Erythroblast (primary cell): ENCODE data around the gene RBM28.
A peak's percentile ranks its signal among the peaks of the same experiment; 100 is the strongest.
"Not testable (repeated sequence)": the region's sequence is repeated elsewhere in the genome, so short reads cannot be mapped to it uniquely, and the experiment has no call there.

ENCODE experiments used
- DNase-seq, 2 experiments: peaks; one replicate each; lab custom pipeline; 2025; lab: John Stamatoyannopoulos, UW
- GATA1 ChIP-seq: IDR thresholded peaks from 2 replicates; pipeline ENCODE4 v1.6.1; 2011; ENCODE audit warnings: low read depth, mild to moderate bottlenecking, control low read depth, low read length, moderate library complexity
- POLR2A ChIP-seq: IDR thresholded peaks from 2 replicates; pipeline ENCODE4 v1.6.1; 2011; ENCODE audit warnings: mild to moderate bottlenecking, low read length

RBM28 gene

DNA sequence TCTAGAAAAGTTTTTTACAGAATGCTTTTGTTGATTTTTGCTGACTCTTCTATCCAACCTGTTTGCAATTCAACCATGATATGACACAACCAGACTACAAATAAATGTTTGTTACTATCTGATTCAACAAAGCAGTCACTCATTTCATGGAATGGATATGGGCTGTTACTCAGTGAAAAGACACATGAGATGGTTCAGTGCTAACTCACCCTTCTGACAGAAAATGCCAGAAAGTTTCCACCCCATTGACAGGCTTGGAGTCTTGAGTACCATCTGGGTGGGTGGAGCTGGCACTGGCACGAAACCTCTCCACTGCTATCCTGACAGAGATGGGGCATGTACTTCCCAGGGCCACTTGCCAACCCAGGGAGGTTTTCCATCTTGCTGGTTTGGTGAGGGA lies 39.5 kb downstream of the RBM28 start:
- no peak for DNase-seq
- TF ChIP-seq GATA1 = no peak
- TF ChIP-seq POLR2A = no peak

DNA sequence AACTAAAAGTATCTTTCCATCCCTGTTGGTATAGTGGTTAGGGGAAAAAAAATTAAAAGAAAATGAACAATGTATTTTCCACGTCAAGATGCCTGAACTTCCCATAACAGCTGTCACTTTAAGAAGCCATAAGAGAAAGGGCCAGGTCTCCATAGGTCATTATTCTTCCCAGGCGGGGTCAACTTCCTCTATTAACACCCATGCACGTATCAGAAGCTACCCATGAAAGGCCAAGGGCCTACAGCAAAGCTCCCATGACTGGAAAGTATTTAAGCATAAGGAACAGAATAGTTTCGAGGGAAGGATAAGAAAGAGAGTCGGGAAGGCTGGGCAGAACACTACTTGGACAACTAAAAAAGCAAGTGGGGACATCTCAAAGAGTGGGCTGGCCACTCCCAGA lies 40.1 kb downstream of the RBM28 start:
- no peak for TF ChIP-seq POLR2A
- no peak for TF ChIP-seq GATA1
- no peak for DNase-seq

DNA sequence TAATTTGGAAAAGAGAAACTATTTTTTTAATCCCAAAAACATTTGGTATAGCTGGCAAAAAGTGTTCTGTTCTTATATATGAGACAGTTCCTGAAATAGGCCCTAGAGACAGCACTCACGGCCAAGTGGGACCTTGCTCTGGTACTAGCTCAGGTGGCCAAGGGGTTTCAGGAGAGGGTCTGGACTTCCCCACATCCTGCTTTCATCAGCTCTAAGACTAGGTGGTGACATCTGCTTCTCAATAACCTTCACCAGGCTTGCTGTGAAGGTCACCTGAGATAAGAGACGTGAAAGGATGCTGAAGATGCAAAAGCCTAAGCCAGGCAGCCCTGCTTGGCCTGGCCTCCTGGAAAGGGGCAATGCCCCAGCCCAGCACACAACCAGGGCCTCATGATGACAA lies 40.6 kb downstream of the RBM28 start:
- no peak for TF ChIP-seq GATA1
- no peak for TF ChIP-seq POLR2A
- DNase-seq = no peak

DNA sequence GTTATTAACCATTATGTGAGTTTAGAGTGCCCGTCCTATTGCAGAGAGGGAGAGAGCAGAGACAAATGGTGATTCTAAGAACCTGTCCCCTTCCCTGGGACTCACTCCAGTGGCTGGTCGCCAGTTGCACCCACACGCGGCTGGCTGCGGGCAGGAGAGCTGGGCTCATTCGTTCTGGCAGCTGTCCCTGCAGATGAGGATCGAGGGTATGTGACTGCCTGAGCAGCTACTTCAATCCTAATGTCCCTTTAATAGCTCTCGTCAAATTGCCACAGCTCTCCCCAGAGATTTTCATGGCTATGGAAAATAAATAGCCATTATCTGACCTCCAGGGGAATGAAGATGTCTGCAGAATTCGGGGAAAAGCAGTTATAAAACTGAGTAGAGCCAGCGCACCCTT lies 41.6 kb downstream of the RBM28 start:
- TF ChIP-seq GATA1 (no peak), POLR2A (no peak)
- no peak for DNase-seq

DNA sequence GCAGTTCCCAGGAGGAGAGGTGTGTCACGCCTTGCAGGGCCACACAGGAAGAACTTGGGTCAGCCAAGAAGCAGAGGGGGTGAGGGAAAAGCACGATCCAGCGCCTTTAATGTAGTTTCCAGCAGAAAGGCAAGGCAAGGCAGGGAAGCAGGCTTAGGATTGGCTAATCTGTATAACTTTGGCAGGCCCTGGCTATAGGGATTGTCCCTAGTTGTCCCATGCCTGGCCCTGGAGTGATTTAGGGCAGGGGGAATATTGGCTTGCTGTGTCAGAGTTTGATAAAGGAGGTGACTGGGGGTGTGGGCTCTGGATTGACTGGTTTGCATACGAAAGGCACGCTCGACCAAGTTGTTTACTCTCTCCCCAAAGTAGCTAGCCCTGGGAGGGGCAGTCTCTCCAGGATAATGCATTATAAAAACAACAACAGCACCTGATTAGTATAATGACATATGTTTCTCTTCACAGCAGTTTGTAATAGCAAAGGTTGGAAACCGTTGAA lies 44.5 kb downstream of the RBM28 start:
- no peak for DNase-seq
- TF ChIP-seq GATA1 (no peak), POLR2A (no peak)

DNA sequence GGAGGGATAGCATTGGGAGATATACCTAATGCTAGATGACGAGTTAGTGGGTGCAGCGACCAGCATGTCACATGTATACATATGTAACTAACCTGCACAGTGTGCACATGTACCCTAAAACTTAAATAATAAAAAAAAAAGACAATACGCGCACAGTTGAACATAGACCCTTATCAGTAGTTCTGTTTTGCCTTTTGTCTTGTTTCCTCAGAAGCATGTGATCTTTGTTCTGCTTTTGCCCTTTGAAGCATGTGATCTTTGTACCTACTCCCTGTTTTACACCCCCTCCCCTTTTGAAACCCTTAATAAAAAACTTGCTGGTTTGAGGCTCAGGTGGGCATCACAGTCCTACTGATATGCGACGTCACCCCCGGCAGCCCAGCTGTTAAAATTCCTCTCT lies 45.7 kb downstream of the RBM28 start:
- not testable (repeated sequence) for DNase-seq

DNA sequence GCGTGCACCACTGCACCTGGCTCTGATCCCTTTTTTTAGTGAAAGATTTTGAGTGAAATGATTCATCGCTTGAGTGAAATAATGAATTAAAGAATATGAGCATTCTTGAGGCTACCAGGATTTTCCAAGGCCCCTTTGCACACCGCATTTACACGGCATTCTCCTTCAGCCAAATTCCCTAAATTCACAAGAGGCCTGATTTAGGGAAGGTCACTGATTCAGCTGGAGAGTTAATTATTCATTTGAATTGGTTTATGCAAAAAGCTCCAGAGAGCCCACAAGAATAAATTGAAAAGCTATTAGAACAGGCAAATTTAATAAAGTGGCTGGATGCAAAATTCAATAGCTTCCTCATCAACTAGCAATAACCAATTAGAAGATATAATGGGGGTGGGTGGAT lies 56.2 kb downstream of the RBM28 start:
- DNase-seq = no peak
- no peak for TF ChIP-seq POLR2A
- TF ChIP-seq GATA1 = no peak

DNA sequence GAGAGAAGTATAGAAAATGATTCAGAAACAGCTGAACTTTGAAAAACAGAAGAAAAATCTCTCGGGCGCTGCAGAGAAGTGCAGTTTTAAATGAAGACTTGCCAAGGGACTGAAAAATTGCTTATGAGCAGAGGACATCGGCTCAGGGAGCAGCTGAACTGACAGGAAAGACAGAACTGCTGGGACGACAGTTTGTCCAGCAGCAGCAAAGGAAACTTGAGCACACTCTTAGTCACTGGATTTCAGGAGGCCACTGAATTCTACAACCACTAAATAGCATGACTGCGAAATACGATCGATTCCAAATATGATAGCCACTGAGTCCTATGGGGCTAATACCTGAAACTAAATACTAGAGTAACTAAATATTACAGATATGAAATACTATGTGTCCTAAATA lies 59.6 kb downstream of the RBM28 start:
- no peak for DNase-seq
- TF ChIP-seq GATA1 = no peak
- no peak for TF ChIP-seq POLR2A

DNA sequence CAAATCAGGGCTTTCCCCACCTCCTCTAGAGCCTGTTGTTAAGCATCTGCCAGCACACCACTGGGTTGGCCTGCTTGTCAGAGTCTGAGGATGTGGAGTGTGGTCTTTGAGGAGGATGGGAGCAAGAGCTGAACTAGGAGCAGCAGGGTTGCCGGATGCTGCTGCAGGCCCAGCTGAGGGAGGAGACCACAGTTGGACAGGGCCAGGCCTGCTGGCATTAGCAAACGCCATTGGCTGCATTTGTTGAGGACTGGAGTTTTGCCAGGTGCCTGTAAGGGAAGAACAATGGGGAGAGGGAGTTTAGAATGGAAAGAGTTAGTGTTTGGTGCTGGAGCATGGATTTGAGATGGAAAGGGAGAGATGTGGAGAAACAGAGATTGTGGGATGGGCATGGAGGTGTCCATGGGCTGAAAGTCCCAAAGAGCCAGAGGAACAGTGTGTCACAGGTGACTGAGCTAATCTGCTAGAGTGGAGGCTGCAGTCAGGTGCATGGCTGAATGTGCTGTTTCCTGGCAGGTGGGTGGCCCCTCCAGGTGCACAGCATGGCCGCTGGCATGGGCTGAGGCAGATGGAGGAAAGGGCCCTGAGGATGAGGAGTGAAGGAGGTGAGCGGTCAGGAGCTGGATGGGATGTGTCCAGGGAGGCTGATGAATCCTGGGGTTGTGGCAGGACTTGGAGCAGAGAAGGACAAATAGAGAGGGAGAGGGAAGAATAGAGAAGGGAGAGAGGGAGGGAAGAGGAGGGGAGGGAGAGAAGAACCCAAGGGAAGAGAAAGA lies 61.9 kb downstream of the RBM28 start:
- TF ChIP-seq POLR2A (no peak), GATA1 (no peak)
- no peak for DNase-seq

DNA sequence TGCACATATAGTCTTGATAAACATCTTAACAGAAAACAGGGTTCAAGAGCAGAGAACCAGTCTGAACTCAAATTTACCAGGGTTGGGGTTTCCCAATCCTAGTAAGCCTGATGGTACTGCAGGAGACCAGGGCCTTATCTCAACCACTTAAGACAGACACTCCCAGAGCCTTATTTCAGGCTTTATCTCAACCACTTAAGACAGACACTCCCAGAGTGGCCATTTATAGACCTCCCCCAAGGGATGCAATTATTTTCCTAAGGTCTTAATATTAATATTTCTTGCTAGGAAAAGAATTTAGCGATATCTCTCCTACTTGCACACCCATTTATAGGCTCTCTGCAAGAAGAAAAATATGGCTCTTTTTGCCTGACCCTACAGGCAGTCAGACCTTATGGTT lies 63.3 kb downstream of the RBM28 start:
- peak in 1 of 2 experiments; percentile 30 for DNase-seq

DNA sequence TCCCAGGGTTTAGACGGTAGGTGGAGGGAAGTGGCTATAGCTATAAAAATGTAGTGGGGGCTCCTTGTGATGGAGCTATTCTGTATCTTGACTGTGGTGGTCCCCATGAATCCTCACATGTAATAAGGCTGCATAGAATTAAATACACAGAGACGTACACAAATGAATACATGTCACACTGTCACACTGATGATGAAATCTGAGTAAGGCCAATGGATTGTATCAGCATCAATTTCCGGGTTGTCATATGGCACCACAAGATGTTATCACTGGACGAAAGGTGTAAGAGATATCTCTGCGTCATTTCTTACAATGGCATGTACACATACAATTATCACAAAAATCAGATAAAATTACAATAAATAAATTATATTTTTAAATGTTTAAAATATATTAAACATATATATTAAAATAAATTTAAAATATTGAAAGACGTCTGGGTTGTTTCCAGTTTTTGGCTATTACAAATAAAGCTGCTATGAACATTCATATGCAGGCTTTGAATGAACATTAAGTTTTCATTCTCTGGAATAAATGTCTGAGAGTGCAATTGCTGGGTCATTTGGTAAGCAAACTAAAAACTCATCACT lies 64.5 kb downstream of the RBM28 start:
- TF ChIP-seq POLR2A (no peak), GATA1 (no peak)
- no peak for DNase-seq

DNA sequence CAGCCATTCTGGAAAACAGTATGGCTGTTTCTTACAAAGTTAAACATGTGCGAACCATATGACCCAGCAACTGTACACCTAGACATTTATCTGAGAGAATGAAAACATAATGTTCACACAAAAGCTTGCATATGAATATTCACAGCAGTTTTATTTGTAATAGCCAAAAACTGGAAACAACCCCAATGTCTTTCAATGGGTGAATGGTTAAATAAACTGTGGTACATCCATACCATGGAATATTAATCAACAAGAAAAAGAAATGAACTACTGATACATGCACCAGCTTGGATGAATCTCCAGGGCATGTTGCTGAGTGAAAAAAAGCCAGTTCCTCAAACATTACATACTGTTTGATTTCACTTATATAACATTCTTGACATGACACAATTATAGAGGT lies 65.3 kb downstream of the RBM28 start:
- no peak for DNase-seq

DNA sequence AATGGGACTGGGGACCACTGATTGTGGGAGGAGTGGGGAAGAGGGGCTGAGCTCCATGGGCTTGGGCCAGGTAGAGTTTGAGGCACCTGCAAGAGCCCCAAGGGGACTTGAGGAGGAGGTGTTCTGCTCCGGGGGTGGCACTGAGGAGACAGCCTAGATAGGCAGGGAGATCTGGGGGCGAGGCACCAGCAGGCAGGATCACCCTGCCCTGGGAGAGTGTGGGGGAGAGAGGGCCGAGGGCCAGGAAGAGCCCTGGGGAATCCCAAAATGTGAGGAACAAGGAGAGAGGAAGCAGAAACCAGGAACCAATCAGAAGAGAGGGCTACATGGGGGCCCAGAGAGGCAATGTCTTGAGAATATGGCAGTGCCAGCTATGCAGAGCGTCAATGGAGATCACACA lies 68.0 kb downstream of the RBM28 start:
- TF ChIP-seq GATA1 (no peak), POLR2A (no peak)
- DNase-seq = no peak

More for the DNA sequence above, 65.3 kb downstream of the RBM28 start:
- TF ChIP-seq GATA1 (no peak), POLR2A (no peak)

DNA sequence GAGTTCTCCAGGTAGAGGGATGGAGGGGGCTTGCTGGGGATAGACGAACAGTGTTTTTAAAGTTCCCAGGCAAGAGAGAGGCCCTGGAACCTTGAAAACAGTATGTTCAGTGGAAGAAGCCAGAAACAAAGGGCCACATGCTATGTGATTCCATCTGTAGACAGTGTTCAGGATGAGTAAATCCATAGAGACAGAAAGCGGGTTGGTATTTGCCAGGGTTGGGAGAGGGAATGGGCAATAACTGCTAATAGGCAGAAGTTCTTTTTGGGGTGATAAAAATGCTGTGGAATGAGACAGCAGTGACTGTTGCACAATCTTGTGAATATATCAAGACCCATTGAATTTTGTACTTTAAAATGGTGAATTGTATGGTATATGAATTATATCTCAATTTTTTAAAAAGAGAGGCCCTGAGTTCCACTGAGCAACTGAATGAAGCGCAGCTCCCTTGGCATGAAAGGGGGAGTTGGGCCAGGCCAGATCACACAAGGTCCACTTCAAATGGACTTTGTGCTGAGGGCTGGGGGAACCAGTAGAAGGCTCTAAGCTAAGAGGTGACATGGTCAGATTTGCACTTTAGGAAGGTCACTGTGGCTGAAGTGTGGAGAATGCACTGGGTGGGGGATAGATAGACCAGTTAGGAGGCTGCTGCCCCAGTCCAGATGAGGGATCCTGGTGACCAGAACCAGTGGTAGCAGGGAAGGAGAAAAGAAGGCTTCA lies 68.7 kb downstream of the RBM28 start:
- TF ChIP-seq POLR2A (no peak), GATA1 (no peak)
- DNase-seq = no peak
